ENCODE data around the gene RIPPLY1. TPM values are rescaled to one million over a fixed set of nuclear protein-coding genes. Genes with fewer than 3 reads are reported as not detected.

RIPPLY1 gene
- total and polyA plus RNA-seq, 2 donors from 2014 or later = 0.50 to 6.9 TPM

DNA sequence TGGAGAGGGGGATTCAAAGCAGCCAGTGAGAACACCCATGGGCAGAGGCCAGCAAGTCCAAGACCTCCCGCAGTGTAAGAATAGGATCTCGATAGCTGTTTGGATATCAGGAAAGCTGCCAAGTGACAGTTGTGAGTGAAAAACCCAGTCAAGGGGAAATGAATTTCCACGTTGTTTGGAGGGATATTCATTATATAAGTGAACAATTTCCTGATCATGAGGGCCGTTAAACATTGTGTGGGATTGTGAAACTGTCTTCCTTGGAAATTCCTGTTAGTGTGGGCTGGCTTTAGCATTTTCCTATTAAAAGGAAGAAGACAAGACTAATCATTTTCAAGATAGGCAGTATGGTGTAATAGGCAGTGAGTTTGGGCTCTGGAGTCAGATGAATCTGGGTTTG, 32.0 kb upstream of the RIPPLY1 start:
- Histone ChIP-seq H3K9me3 (ENCODE audit: control insufficient read depth in 2 of 3, insufficient read depth in 1 of 3, low read length in 3 of 3) (no peaks in the 10 kb centered on the region), H3K27ac (ENCODE audit: low read depth in 2 of 2, low read length in 2 of 2) (peak overlapping the region in 1 of 2 donors; percentile 28), H3K4me3 (ENCODE audit: low read length in 3 of 3) (no peak overlapping the region), H3K9ac (ENCODE audit: low read length in 3 of 3) (no peak overlapping the region), H3K36me3 (ENCODE audit: control insufficient read depth in 2 of 3, insufficient read depth in 3 of 3, low read length in 3 of 3) (peaks cover 0 to 2% (median 0%) of the 10 kb centered on the region in 3 donors), H3K4me1 (ENCODE audit: control insufficient read depth in 2 of 3, insufficient read depth in 2 of 3, low read depth in 1 of 3, low read length in 3 of 3) (peaks cover 0 to 2% (median 0%) of the 10 kb centered on the region in 3 donors), H3K27me3 (ENCODE audit: control insufficient read depth, insufficient read depth, low read length) (no peaks in the 10 kb centered on the region)
- DNase-seq (peak in 1 of 5 donors; percentile 19), FAIRE-seq (peak; percentile 8)
- TF ChIP-seq, protein P1, sequence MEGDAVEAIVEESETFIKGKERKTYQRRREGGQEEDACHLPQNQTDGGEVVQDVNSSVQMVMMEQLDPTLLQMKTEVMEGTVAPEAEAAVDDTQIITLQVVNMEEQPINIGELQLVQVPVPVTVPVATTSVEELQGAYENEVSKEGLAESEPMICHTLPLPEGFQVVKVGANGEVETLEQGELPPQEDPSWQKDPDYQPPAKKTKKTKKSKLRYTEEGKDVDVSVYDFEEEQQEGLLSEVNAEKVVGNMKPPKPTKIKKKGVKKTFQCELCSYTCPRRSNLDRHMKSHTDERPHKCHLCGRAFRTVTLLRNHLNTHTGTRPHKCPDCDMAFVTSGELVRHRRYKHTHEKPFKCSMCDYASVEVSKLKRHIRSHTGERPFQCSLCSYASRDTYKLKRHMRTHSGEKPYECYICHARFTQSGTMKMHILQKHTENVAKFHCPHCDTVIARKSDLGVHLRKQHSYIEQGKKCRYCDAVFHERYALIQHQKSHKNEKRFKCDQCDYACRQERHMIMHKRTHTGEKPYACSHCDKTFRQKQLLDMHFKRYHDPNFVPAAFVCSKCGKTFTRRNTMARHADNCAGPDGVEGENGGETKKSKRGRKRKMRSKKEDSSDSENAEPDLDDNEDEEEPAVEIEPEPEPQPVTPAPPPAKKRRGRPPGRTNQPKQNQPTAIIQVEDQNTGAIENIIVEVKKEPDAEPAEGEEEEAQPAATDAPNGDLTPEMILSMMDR (IDR thresholded peaks at IDR 0.05; ENCODE audit: borderline replicate concordance, extremely low read depth, insufficient read depth) = no peak
- intact Hi-C loops (cut with DNase I) = no loop called here

DNA sequence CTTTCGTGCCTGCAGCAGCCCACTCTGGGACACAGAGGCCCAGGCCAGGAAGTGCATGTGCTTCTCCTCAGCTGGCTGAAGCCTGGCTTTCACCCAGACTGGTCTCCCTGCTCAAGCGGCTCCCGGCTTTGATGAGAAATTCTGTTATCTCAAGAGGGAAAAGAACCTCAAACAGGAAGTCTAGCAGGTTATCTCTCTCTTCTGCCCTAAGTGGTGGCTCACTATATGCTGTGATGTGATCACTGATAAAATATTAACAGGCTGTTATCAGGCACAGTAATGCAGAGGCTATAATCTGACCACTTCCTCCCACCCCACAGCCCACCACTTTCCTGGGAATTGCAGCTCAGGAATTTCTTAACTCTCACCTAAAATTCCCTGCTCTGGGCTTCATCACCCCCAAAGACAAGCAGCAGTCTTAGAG, 30.4 kb upstream of the RIPPLY1 start:
- Histone ChIP-seq H3K9me3 (ENCODE audit: control insufficient read depth in 2 of 3, insufficient read depth in 1 of 3, low read length in 3 of 3) (no peaks in the 10 kb centered on the region), H3K4me1 (ENCODE audit: control insufficient read depth in 2 of 3, insufficient read depth in 2 of 3, low read depth in 1 of 3, low read length in 3 of 3) (peaks cover 0 to 2% (median 0%) of the 10 kb centered on the region in 3 donors), H3K27ac (ENCODE audit: low read depth in 2 of 2, low read length in 2 of 2) (peak overlapping the region; percentile 57 to 65), H3K9ac (ENCODE audit: low read length in 3 of 3) (no peak overlapping the region), H3K27me3 (ENCODE audit: control insufficient read depth, insufficient read depth, low read length) (no peaks in the 10 kb centered on the region), H3K36me3 (ENCODE audit: control insufficient read depth in 2 of 3, insufficient read depth in 3 of 3, low read length in 3 of 3) (peaks cover 0 to 4% (median 0%) of the 10 kb centered on the region in 3 donors), H3K4me3 (ENCODE audit: low read length in 3 of 3) (peak overlapping the region in 1 of 3 donors; percentile 25)
- TF ChIP-seq, protein P1 (IDR thresholded peaks at IDR 0.05; ENCODE audit: borderline replicate concordance, extremely low read depth, insufficient read depth) = no peak
- DNase-seq (no peak), FAIRE-seq (no peak)
- intact Hi-C loops (cut with DNase I) = no loop called here

DNA sequence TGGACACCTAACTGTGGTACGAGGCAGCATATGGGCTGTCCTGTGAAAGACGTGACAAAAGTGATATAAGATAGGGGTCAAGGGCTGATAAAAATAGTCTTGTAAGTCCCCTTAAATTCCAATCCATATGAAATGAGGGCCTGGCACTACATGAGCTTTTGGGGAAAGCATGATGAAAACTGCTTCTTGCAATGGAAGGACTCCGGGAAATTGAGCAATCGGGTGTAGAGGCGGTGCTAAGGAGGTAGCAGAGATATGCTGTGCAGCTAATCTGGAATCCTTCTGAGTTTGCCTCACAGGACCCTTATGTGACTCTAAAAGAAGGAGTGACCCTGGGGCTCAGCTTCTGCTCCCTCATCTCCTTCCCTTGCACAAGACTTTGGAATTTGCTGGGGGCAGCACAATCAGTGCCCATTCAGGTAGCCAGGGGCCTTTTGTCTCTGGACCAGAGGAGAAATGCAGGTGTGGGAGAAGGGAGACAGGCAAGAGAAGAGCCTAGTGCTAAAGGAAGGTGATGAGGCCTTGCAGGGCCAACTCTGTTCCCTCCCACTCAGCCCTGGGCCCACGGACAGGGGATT, 29.9 kb upstream of the RIPPLY1 start:
- Histone ChIP-seq H3K9ac (ENCODE audit: low read length in 3 of 3) (no peak overlapping the region), H3K27me3 (ENCODE audit: control insufficient read depth, insufficient read depth, low read length) (no peaks in the 10 kb centered on the region), H3K27ac (ENCODE audit: low read depth in 2 of 2, low read length in 2 of 2) (peak overlapping the region; percentile 58 to 65), H3K36me3 (ENCODE audit: control insufficient read depth in 2 of 3, insufficient read depth in 3 of 3, low read length in 3 of 3) (peaks cover 0 to 4% (median 0%) of the 10 kb centered on the region in 3 donors), H3K4me3 (ENCODE audit: low read length in 3 of 3) (peak overlapping the region in 2 of 3 donors; percentile 18 to 73), H3K4me1 (ENCODE audit: control insufficient read depth in 2 of 3, insufficient read depth in 2 of 3, low read depth in 1 of 3, low read length in 3 of 3) (peaks cover 0 to 2% (median 0%) of the 10 kb centered on the region in 3 donors), H3K9me3 (ENCODE audit: control insufficient read depth in 2 of 3, insufficient read depth in 1 of 3, low read length in 3 of 3) (no peaks in the 10 kb centered on the region)
- intact Hi-C loops (cut with DNase I) = no loop called here
- no peak for DNase-seq
- TF ChIP-seq, protein P1 (IDR thresholded peaks at IDR 0.05; ENCODE audit: borderline replicate concordance, extremely low read depth, insufficient read depth) = no peak
- no peak for FAIRE-seq
